ENCODE data around the gene XRN1. TPM values are rescaled to one million over a fixed set of nuclear protein-coding genes. Genes with fewer than 3 reads are reported as not detected.
A peak's percentile ranks its signal among the peaks of the same experiment; 100 is the strongest.

Gene XRN1
- total and polyA plus RNA-seq, 2 donors from 2014 or later = 2.8 to 45.6 TPM

DNA sequence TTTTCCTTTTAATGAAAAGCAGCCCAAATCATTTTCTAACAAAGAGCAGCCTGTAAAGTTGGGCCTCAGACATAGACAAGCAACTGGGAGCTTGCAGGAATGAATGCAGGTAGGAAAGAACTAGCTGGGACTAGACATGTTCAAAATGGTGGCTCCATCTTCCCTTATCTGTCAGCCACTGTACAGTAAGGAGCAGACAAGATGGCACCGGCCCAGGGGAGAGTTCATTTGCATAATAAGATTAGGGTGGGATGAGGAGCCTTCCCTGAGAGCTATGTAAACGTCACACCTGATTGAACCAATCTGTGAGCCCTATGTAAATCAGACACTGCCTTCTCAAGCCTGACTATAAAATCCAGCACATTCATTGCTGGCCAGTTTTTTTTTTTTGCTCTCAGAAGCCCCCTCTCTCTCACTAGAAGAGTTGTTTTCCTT, 162.7 kb downstream of the XRN1 start:
- no peak for FAIRE-seq
- H3K4me1 ChIP-seq (ENCODE audit: control insufficient read depth in 2 of 3, insufficient read depth in 2 of 3, low read depth in 1 of 3, low read length in 3 of 3) = no peaks in the 10 kb centered on the region
- no peaks in the 10 kb centered on the region for H3K27me3 ChIP-seq (ENCODE audit: control insufficient read depth, insufficient read depth, low read length)
- intact Hi-C loops (cut with DNase I) = loop anchor here (10.0 kb wide), 1 partner anchor 320 kb away; no protein-coding TSS in a partner anchor
- H3K9ac ChIP-seq (ENCODE audit: low read length in 3 of 3) = no peak overlapping the region
- DNase-seq = peak in 3 of 5 donors; percentile 27 to 78 (median 70)
- TF ChIP-seq, protein P1, sequence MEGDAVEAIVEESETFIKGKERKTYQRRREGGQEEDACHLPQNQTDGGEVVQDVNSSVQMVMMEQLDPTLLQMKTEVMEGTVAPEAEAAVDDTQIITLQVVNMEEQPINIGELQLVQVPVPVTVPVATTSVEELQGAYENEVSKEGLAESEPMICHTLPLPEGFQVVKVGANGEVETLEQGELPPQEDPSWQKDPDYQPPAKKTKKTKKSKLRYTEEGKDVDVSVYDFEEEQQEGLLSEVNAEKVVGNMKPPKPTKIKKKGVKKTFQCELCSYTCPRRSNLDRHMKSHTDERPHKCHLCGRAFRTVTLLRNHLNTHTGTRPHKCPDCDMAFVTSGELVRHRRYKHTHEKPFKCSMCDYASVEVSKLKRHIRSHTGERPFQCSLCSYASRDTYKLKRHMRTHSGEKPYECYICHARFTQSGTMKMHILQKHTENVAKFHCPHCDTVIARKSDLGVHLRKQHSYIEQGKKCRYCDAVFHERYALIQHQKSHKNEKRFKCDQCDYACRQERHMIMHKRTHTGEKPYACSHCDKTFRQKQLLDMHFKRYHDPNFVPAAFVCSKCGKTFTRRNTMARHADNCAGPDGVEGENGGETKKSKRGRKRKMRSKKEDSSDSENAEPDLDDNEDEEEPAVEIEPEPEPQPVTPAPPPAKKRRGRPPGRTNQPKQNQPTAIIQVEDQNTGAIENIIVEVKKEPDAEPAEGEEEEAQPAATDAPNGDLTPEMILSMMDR (IDR thresholded peaks at IDR 0.05; ENCODE audit: borderline replicate concordance, extremely low read depth, insufficient read depth) = no peak
- H3K27ac ChIP-seq (ENCODE audit: low read depth in 2 of 2, low read length in 2 of 2) = no peak overlapping the region
- no peaks in the 10 kb centered on the region for H3K9me3 ChIP-seq (ENCODE audit: control insufficient read depth in 2 of 3, insufficient read depth in 1 of 3, low read length in 3 of 3)
- H3K36me3 ChIP-seq (ENCODE audit: control insufficient read depth in 2 of 3, insufficient read depth in 3 of 3, low read length in 3 of 3) = no peaks in the 10 kb centered on the region
- no peak overlapping the region for H3K4me3 ChIP-seq (ENCODE audit: low read length in 3 of 3)

DNA sequence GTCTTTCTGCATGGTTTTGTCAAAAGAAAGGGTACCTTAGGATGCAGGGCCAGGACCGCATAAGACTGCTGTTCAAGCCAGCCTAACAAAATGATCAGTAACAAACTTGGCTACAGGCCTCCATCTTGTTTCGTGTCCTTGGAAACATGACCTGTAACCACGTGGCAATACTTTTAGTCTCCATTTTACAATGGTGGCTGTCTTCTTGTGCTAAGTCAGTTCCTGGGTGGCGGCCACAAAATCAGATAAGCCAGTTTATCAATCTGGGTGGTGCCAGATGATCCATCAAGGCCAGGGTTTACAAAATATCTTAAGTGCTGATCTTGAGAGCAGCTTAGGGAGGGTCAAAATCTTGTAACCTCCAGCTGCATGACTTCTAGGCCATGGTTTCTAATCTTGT, 165.3 kb downstream of the XRN1 start:
- H3K4me3 ChIP-seq (ENCODE audit: low read length in 3 of 3) = no peak overlapping the region
- intact Hi-C loops (cut with DNase I) = loop anchor here (10.0 kb wide), 1 partner anchor 318 kb away; no protein-coding TSS in a partner anchor
- peaks cover 0 to 2% (median 0%) of the 10 kb centered on the region in 3 donors for H3K4me1 ChIP-seq (ENCODE audit: control insufficient read depth in 2 of 3, insufficient read depth in 2 of 3, low read depth in 1 of 3, low read length in 3 of 3)
- TF ChIP-seq, protein P1 (IDR thresholded peaks at IDR 0.05; ENCODE audit: borderline replicate concordance, extremely low read depth, insufficient read depth) = no peak
- no peak for DNase-seq
- no peak overlapping the region for H3K27ac ChIP-seq (ENCODE audit: low read depth in 2 of 2, low read length in 2 of 2)
- no peak overlapping the region for H3K9ac ChIP-seq (ENCODE audit: low read length in 3 of 3)
- H3K9me3 ChIP-seq (ENCODE audit: control insufficient read depth in 2 of 3, insufficient read depth in 1 of 3, low read length in 3 of 3) = no peaks in the 10 kb centered on the region
- FAIRE-seq = no peak
- H3K27me3 ChIP-seq (ENCODE audit: control insufficient read depth, insufficient read depth, low read length) = no peaks in the 10 kb centered on the region
- no peaks in the 10 kb centered on the region for H3K36me3 ChIP-seq (ENCODE audit: control insufficient read depth in 2 of 3, insufficient read depth in 3 of 3, low read length in 3 of 3)

DNA sequence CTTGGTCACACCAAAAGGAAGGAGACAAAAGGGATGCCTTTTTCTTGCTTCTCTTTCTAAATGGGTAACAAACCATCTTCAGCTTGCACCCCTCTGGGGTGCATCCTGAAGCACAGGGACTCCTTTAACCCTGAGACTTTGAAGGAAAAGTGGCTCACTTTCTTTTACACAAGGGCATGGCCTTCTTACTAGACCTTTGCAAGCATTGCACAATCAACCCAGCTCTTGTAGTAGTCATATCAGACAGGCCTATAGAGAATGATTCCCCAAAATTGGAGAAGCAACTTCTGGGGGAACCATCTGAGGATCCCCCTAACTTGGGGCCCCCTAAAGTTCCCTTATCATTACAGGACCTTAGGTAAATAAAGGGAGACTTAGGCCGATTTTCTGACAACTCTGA, 166.4 kb downstream of the XRN1 start:
- no peak overlapping the region for H3K27ac ChIP-seq (ENCODE audit: low read depth in 2 of 2, low read length in 2 of 2)
- no peaks in the 10 kb centered on the region for H3K9me3 ChIP-seq (ENCODE audit: control insufficient read depth in 2 of 3, insufficient read depth in 1 of 3, low read length in 3 of 3)
- no peak overlapping the region for H3K9ac ChIP-seq (ENCODE audit: low read length in 3 of 3)
- FAIRE-seq (no peak), DNase-seq (no peak)
- no peaks in the 10 kb centered on the region for H3K27me3 ChIP-seq (ENCODE audit: control insufficient read depth, insufficient read depth, low read length)
- H3K4me1 ChIP-seq (ENCODE audit: control insufficient read depth in 2 of 3, insufficient read depth in 2 of 3, low read depth in 1 of 3, low read length in 3 of 3) = peaks cover 0 to 2% (median 0%) of the 10 kb centered on the region in 3 donors
- H3K4me3 ChIP-seq (ENCODE audit: low read length in 3 of 3) = no peak overlapping the region
- intact Hi-C loops (cut with DNase I) = loop anchor here (10.0 kb wide), 1 partner anchor 317 kb away; no protein-coding TSS in a partner anchor
- TF ChIP-seq, protein P1 (IDR thresholded peaks at IDR 0.05; ENCODE audit: borderline replicate concordance, extremely low read depth, insufficient read depth) = no peak
- H3K36me3 ChIP-seq (ENCODE audit: control insufficient read depth in 2 of 3, insufficient read depth in 3 of 3, low read length in 3 of 3) = no peaks in the 10 kb centered on the region
